Subcutaneous abdominal adipose tissue (tissue), 5 donors: ENCODE measurements around the gene CCN5.

Experiments used
- H3K27ac ChIP-seq: one replicate; pipeline ENCODE4 v1.7.0; 2013; ENCODE audit warnings: low read depth, mild to moderate bottlenecking, inconsistent platforms, low read length, moderate library complexity
- H3K27me3 ChIP-seq, 5 donors: one replicate each; pipeline ENCODE4 v1.7.0; 2013; ENCODE audit warnings: low read length in 5 of 5, inconsistent platforms in 1 of 5; ENCODE audit not compliant: control insufficient read depth in 5 of 5, insufficient read depth in 4 of 5
- H3K36me3 ChIP-seq, 5 donors: one replicate each; pipeline ENCODE4 v1.7.0; 2013; ENCODE audit warnings: low read length in 5 of 5; ENCODE audit not compliant: control insufficient read depth in 5 of 5, insufficient read depth in 5 of 5
- H3K4me1 ChIP-seq, 5 donors: one replicate each; pipeline ENCODE4 v1.7.0; 2013; ENCODE audit warnings: low read length in 5 of 5, mild to moderate bottlenecking in 3 of 5, moderate library complexity in 1 of 5; ENCODE audit not compliant: control insufficient read depth in 5 of 5, insufficient read depth in 5 of 5
- H3K4me3 ChIP-seq, 5 donors: one replicate each; pipeline ENCODE4 v1.7.0; 2013; ENCODE audit warnings: low read length in 5 of 5, low read depth in 1 of 5
- H3K9ac ChIP-seq, 5 donors: one replicate each; pipeline ENCODE4 v1.7.0; 2013; ENCODE audit warnings: low read length in 5 of 5, mild to moderate bottlenecking in 4 of 5, moderate library complexity in 3 of 5
- H3K9me3 ChIP-seq, 5 donors: one replicate each; pipeline ENCODE4 v1.7.0; 2013; ENCODE audit warnings: low read length in 5 of 5; ENCODE audit not compliant: control insufficient read depth in 5 of 5
- donor health status: healthy.
- donor health status: healthy.
- donor health status: healthy.
- donor health status: healthy.
- donor health status: healthy.

Gene CCN5

DNA sequence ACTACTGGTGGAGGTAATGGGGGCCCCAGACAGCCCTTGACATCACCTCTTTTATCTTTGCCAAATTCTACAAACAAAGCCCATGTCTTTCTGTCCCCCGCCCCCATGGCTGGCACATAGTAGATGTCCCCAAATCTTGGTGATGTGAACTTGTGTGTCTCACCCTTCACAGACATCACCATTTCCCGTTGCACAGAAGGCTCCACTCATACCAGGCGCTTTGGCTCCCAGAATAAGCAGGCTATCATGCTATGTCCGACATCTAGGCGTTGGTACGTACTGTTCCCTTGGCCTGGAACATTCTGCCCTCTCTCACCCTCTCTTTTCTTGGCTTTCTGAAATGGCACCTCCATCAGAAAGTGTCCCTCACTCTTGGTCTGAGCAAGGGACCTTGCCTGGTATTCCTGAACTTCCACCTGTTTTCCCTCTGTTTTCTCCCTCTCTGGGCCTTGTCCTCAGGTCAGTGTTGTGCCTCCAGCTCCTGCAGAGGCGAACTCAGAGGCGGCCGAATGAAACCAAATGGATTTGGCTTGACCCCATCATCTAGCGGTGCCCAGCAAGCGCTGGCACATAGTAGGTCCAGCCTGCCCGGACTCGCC lies 968 bp upstream of the CCN5 start:
- Histone ChIP-seq H3K36me3 (no peaks in the 10 kb centered on the region), H3K4me1 (peaks cover 6 to 46% (median 41%) of the 10 kb centered on the region in 5 donors), H3K27ac (peak overlapping the region; percentile 65), H3K9me3 (no peaks in the 10 kb centered on the region), H3K27me3 (no peaks in the 10 kb centered on the region), H3K4me3 (peak overlapping the region in 3 of 5 donors; percentile 61 to 72 (median 64)), H3K9ac (peak overlapping the region in 1 of 5 donors; percentile 27)

GRCh38 chr20:44715499-44716308 lies 535 bp downstream of the CCN5 start:
- no peaks in the 10 kb centered on the region for H3K9me3 ChIP-seq
- no peaks in the 10 kb centered on the region for H3K27me3 ChIP-seq
- H3K36me3 ChIP-seq: no peaks in the 10 kb centered on the region
- no peak overlapping the region for H3K27ac ChIP-seq
- peaks cover 6 to 59% (median 52%) of the 10 kb centered on the region in 5 donors for H3K4me1 ChIP-seq
- peak overlapping the region; percentile 61 to 77 (median 64) for H3K4me3 ChIP-seq
- H3K9ac ChIP-seq: peak overlapping the region in 3 of 5 donors; percentile 54 to 72 (median 57)

GRCh38 chr20:44716309-44717106 lies 1.3 kb downstream of the CCN5 start:
- H3K36me3 ChIP-seq: no peaks in the 10 kb centered on the region
- peaks cover 6 to 63% (median 57%) of the 10 kb centered on the region in 5 donors for H3K4me1 ChIP-seq
- H3K27me3 ChIP-seq: no peaks in the 10 kb centered on the region
- peak overlapping the region; percentile 67 for H3K27ac ChIP-seq
- peak overlapping the region; percentile 61 to 77 (median 64) for H3K4me3 ChIP-seq
- peak overlapping the region in 4 of 5 donors; percentile 5 to 72 (median 35) for H3K9ac ChIP-seq
- no peaks in the 10 kb centered on the region for H3K9me3 ChIP-seq

DNA sequence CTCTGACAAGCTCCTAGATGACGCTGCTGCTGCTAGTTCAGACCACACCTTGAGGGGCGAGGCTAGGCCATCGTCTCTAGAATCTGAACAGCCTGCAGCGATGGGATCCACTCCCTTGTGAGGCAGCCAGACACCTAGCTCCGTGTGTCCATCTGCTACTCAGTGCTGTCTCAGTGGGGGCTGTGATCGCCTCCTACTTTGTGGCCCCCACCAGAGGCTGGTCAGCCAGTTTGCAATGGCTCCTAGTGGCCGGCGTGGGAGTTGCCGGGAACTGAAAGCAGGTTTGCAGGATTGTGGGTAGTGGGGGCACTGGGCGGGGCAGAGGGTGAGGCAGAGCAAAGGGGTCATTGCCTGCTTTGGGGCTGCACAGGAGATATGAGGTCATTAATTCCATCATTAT lies 2.8 kb downstream of the CCN5 start:
- Histone ChIP-seq H3K27me3 (no peaks in the 10 kb centered on the region), H3K9me3 (no peaks in the 10 kb centered on the region), H3K9ac (no peak overlapping the region), H3K27ac (no peak overlapping the region), H3K36me3 (peaks cover 0 to 3% (median 0%) of the 10 kb centered on the region in 5 donors), H3K4me3 (peak overlapping the region; percentile 38 to 55 (median 44)), H3K4me1 (peaks cover 6 to 68% (median 60%) of the 10 kb centered on the region in 5 donors)

GRCh38 chr20:44719841-44720240 lies 4.7 kb downstream of the CCN5 start:
- Histone ChIP-seq H3K4me3 (no peak overlapping the region), H3K9ac (no peak overlapping the region), H3K36me3 (peaks cover 0 to 6% (median 0%) of the 10 kb centered on the region in 5 donors), H3K4me1 (peaks cover 0 to 57% (median 51%) of the 10 kb centered on the region in 5 donors), H3K27me3 (peaks cover 0 to 3% (median 0%) of the 10 kb centered on the region in 5 donors), H3K9me3 (no peaks in the 10 kb centered on the region), H3K27ac (no peak overlapping the region)

- H3K4me3 ChIP-seq: no peak overlapping the region
- H3K9ac ChIP-seq: no peak overlapping the region
- H3K9me3 ChIP-seq: no peaks in the 10 kb centered on the region
- H3K36me3 ChIP-seq: peaks cover 0 to 6% (median 0%) of the 10 kb centered on the region in 5 donors
- peaks cover 0 to 3% (median 0%) of the 10 kb centered on the region in 5 donors for H3K27me3 ChIP-seq
- peak overlapping the region; percentile 8 for H3K27ac ChIP-seq
- H3K4me1 ChIP-seq: peaks cover 0 to 49% (median 43%) of the 10 kb centered on the region in 5 donors
Measured at GRCh38 chr20:44720621-44720996, 5.4 kb downstream of the CCN5 start.

DNA sequence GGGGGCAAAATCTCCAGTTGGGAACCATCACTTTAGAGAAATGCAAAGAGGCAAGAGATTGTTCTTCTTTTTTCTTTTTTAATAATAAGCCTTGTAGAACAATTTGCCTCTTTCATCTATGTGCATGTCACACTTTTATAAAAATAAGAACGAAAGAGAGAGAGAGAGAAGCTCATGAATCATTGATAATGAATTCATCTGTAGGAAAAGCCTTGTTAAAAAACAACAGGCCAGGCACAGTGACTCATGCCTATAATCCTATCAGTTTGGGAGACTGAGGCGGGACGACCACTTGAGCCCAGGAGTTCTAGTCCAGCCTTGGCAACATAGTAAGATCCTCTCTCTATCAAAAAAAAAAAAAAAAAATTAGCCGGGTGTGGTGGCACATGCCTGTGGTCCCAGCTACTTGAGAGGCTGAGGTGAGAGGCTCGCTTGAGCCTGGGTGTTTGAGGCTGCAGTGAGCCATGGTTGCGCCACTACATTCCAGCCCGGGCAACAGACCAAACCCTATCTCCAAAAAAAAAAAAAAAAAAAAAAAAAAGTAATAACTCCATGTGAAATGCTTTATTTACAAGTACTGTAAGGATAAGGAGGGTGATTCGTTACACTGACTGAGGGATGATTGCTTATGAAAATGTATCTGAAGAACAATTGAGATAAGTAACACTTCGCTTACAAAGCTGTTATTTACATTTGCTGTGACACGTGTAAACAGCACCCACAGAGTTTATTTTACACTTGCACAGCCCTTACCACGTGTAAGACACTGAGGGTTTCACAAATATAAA lies 6.0 kb downstream of the CCN5 start:
- no peaks in the 10 kb centered on the region for H3K9me3 ChIP-seq
- H3K9ac ChIP-seq: no peak overlapping the region
- peaks cover 0 to 43% (median 37%) of the 10 kb centered on the region in 5 donors for H3K4me1 ChIP-seq
- H3K27ac ChIP-seq: peak overlapping the region; percentile 8
- H3K36me3 ChIP-seq: peaks cover 0 to 6% (median 3%) of the 10 kb centered on the region in 5 donors
- no peak overlapping the region for H3K4me3 ChIP-seq
- peaks cover 0 to 3% (median 0%) of the 10 kb centered on the region in 5 donors for H3K27me3 ChIP-seq

DNA sequence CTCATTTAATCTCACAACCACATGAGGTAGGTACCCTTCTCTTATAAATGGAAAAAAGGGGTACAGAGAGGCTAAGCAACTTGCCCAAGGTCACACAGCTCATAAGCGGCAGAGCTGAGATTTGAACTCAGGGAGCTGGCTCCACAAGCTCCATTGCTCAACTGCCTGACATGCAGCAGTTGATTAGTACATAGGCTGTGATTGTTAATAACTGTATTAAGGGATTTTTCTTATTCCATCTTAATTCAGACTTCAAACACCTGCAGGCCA lies 6.6 kb downstream of the CCN5 start:
- Histone ChIP-seq H3K27me3 (peaks cover 0 to 3% (median 0%) of the 10 kb centered on the region in 5 donors), H3K9me3 (no peaks in the 10 kb centered on the region), H3K9ac (no peak overlapping the region), H3K36me3 (peaks cover 0 to 7% (median 4%) of the 10 kb centered on the region in 5 donors), H3K4me1 (peaks cover 0 to 39% (median 32%) of the 10 kb centered on the region in 5 donors), H3K4me3 (no peak overlapping the region), H3K27ac (no peak overlapping the region)

- Histone ChIP-seq H3K27me3 (peaks cover 0 to 3% (median 0%) of the 10 kb centered on the region in 5 donors), H3K36me3 (peaks cover 0 to 10% (median 7%) of the 10 kb centered on the region in 5 donors), H3K9me3 (no peaks in the 10 kb centered on the region), H3K27ac (no peak overlapping the region), H3K4me1 (peaks cover 0 to 33% (median 28%) of the 10 kb centered on the region in 5 donors), H3K9ac (no peak overlapping the region), H3K4me3 (no peak overlapping the region)
Measured at GRCh38 chr20:44722990-44723389, 7.8 kb downstream of the CCN5 start.
